Panc1 (cell line): ENCODE results near the gene FAM78A. TPM values are rescaled to one million over a fixed set of nuclear protein-coding genes. Genes with fewer than 3 reads are reported as not detected.

Experiments used
- ATAC-seq: fragments of 200-7000 bp; cut with Tn5 transposase; 2 replicates; pipeline ENCODE4 v1.9.1; 2020; ENCODE audit warnings: mild to moderate bottlenecking, moderate library complexity
- BruUV-seq: library from RNA; stranded (reverse); fragments of 400-500 nt; replicated peaks from 2 replicates; lab custom pipeline; 2021; lab: Mats Ljungman, UMichigan
- CTCF ChIA-PET: fragments of 300-600 bp; sonication (Branson Sonifier 250); formaldehyde crosslinking; loops from one replicate; lab custom pipeline; 2022; ENCODE audit warnings: antibody characterized with exemption; lab: Charles Lee
- POLR2A ChIA-PET: fragments of 300-600 bp; sonication (Branson Sonifier 250); formaldehyde crosslinking; loops from one replicate; lab custom pipeline; 2022; ENCODE audit warnings: antibody characterized with exemption; lab: Charles Lee
- DNase-seq: peaks from one replicate; pipeline ENCODE4 v3.0.0-alpha.2; 2010; ENCODE audit warnings: low read depth, low spot score
- H3K27ac ChIP-seq: 2 replicates; pipeline ENCODE4 v1.5.1; 2011; ENCODE audit warnings: mild to moderate bottlenecking, low read length, inconsistent platforms
- H3K27me3 ChIP-seq: fragments of 200-500 bp; sonication (Bioruptor generic); 2 replicates; pipeline ENCODE4 v1.6.0; 2014; ENCODE audit warnings: low read length, inconsistent platforms; ENCODE audit not compliant: control insufficient read depth, insufficient read depth
- H3K36me3 ChIP-seq: fragments of 200-500 bp; sonication (Bioruptor generic); 2 replicates; pipeline ENCODE4 v1.5.1; 2014; ENCODE audit warnings: inconsistent platforms, mild to moderate bottlenecking, low read length, moderate library complexity; ENCODE audit not compliant: control insufficient read depth, insufficient read depth
- H3K4me1 ChIP-seq: 2 replicates; pipeline ENCODE4 v1.5.1; 2011; ENCODE audit warnings: inconsistent platforms, mild to moderate bottlenecking, low read length, moderate library complexity; ENCODE audit not compliant: control insufficient read depth, insufficient read depth
- H3K4me3 ChIP-seq, 2 experiments: 2 replicates each; pipeline ENCODE4 v1.5.1; 2011 to 2012; ENCODE audit warnings: low read depth in 2 of 2, low read length in 2 of 2, mild to moderate bottlenecking in 2 of 2, inconsistent platforms in 1 of 2, moderate library complexity in 1 of 2
- H3K9me3 ChIP-seq: fragments of 200-500 bp; sonication (Bioruptor generic); 2 replicates; pipeline ENCODE4 v1.5.1; 2014; ENCODE audit warnings: low read depth, mild to moderate bottlenecking, inconsistent platforms, low read length, moderate library complexity; ENCODE audit not compliant: control insufficient read depth, insufficient read depth
- CTCF ChIP-seq: fragments of 450-650 bp; IDR thresholded peaks from 2 replicates; pipeline ENCODE4 v1.5.1; 2017; ENCODE audit warnings: mild to moderate bottlenecking
- POLR2AphosphoS5 ChIP-seq: IDR thresholded peaks from 2 replicates; pipeline ENCODE4 v1.6.1; 2012; ENCODE audit warnings: mild to moderate bottlenecking, low read depth, low read length, moderate library complexity
- REST ChIP-seq, 2 experiments: IDR thresholded peaks; 2 replicates each; pipeline ENCODE4 v1.6.1; 2011 to 2012; ENCODE audit warnings: low read depth in 2 of 2, control low read depth in 1 of 2, low read length in 1 of 2, mild to moderate bottlenecking in 1 of 2, moderate library complexity in 1 of 2; ENCODE audit not compliant: insufficient read depth in 1 of 2
- SIN3A ChIP-seq: IDR thresholded peaks from 2 replicates; pipeline ENCODE4 v1.6.1; 2012; ENCODE audit warnings: low read depth, mild to moderate bottlenecking, low read length, moderate library complexity, borderline replicate concordance; ENCODE audit not compliant: insufficient read depth
- TCF7L2 ChIP-seq: IDR thresholded peaks from 2 replicates; pipeline ENCODE4 v1.6.1; 2011; ENCODE audit warnings: mild to moderate bottlenecking, low read depth, low read length, inconsistent platforms
- in situ Hi-C: cut with HindIII; loops from 2 replicates; pipeline ENCODE4 v1.10.0; 2016; ENCODE audit warnings: low sequenced_read_pairs, low pct_unique_long_range_greater_than_20kb
- intact Hi-C: fragments of 100-400 bp; cut with micrococcal nuclease; formaldehyde crosslinking; loops from one replicate; pipeline ENCODE4 v1.10.0; 2022; ENCODE audit not compliant: unreplicated experiment
- total RNA-seq: library from RNA; stranded (reverse); gene quantifications from one replicate; pipeline ENCODE4 v1.2.1, GENCODE V29; 2021; ENCODE audit not compliant: unreplicated experiment

FAM78A gene
- total RNA-seq, 1 experiment from 2014 or later, result 0.59 TPM

- POLR2A ChIA-PET, result no interaction called here
- Histone ChIP-seq H3K27me3 (no peaks in the 10 kb centered on the region), H3K4me3 (no peak overlapping the region), H3K27ac (no peak overlapping the region), H3K9me3 (no peaks in the 10 kb centered on the region), H3K4me1 (no peaks in the 10 kb centered on the region), H3K36me3 (no peaks in the 10 kb centered on the region)
- BruUV-seq, result no TSS peak
- DNase-seq (no peak), ATAC-seq (no peak)
- intact Hi-C loops, result no loop called here
- no peak for TF ChIP-seq REST (IDR thresholded peaks at IDR 0.05; ENCODE audit: insufficient read depth in 1 of 2, low read depth in 2 of 2, low read length in 1 of 2)
- TF ChIP-seq CTCF, result no peak
- TF ChIP-seq POLR2AphosphoS5, result no peak
- TF ChIP-seq TCF7L2, result no peak
- no peak for TF ChIP-seq SIN3A
- in situ Hi-C loops, result no loop called here
- CTCF ChIA-PET, result interaction anchor here (0.6 kb wide), 1 partner anchor 209 kb away, joined by 3 read pairs; no protein-coding TSS in a partner anchor
Observed at GRCh38 chr9:131266266-131267229, 9.8 kb downstream of the FAM78A start.

- H3K27ac ChIP-seq, result no peak overlapping the region
- no peaks in the 10 kb centered on the region for H3K9me3 ChIP-seq
- ATAC-seq (no peak), DNase-seq (no peak)
- ChIA-PET POLR2A (no interaction called here), CTCF (interaction anchor here (0.6 kb wide), 1 partner anchor 54 kb away, joined by 6 read pairs; no protein-coding TSS in a partner anchor)
- H3K4me1 ChIP-seq, result no peaks in the 10 kb centered on the region
- no peaks in the 10 kb centered on the region for H3K27me3 ChIP-seq
- no peak overlapping the region for H3K4me3 ChIP-seq
- in situ Hi-C loops, result no loop called here
- TF ChIP-seq POLR2AphosphoS5, result no peak
- no peak for TF ChIP-seq TCF7L2
- no peak for TF ChIP-seq REST (IDR thresholded peaks at IDR 0.05; ENCODE audit: insufficient read depth in 1 of 2, low read depth in 2 of 2, low read length in 1 of 2)
- TF ChIP-seq SIN3A, result no peak
- no peak for TF ChIP-seq CTCF
- BruUV-seq, result no TSS peak
- intact Hi-C loops, result no loop called here
- H3K36me3 ChIP-seq, result no peaks in the 10 kb centered on the region
Observed at GRCh38 chr9:131264231-131264630, 12.1 kb downstream of the FAM78A start.
